Sigmoid colon (tissue), 7 donors: ENCODE results near the gene CLCN4. TPM values are rescaled to one million over a fixed set of nuclear protein-coding genes. Genes with fewer than 3 reads are reported as not detected.

ENCODE experiments used
- DNase-seq: peaks from one replicate; pipeline ENCODE4 v3.0.0-alpha.2; 2019
- H3K27ac ChIP-seq, 4 donors: fragments of 200-600 bp; sonication (generic); one replicate each; pipeline ENCODE4 v1.5.1; 2016 to 2019; ENCODE audit warnings: mild to moderate bottlenecking in 1 of 4
- H3K27me3 ChIP-seq, 3 donors: fragments of 200-600 bp; sonication (generic); one replicate each; pipeline ENCODE4 v1.5.1; 2019; ENCODE audit warnings: mild to moderate bottlenecking in 1 of 3
- H3K36me3 ChIP-seq, 4 donors: fragments of 200-600 bp; sonication (generic); one replicate each; pipeline ENCODE4 v1.5.1; 2016 to 2019
- H3K4me1 ChIP-seq, 4 donors: fragments of 200-600 bp; sonication (generic); one replicate each; pipeline ENCODE4 v1.5.1; 2017 to 2019
- H3K4me3 ChIP-seq, 4 donors: fragments of 200-600 bp; sonication (generic); one replicate each; pipeline ENCODE4 v1.5.1; 2017 to 2019; ENCODE audit warnings: mild to moderate bottlenecking in 2 of 4, moderate library complexity in 1 of 4
- H3K9me3 ChIP-seq, 4 donors: fragments of 200-600 bp in 3 of 4; sonication (generic) in 3 of 4; one replicate each; pipeline versions ENCODE4 v1.5.1 to v1.6.1; 2013 to 2019
- CTCF ChIP-seq, 4 experiments: fragments of 450-650 bp in 3 of 4; fragments of 200-600 bp in 1 of 4; IDR thresholded peaks; one replicate each; pipeline ENCODE4 v1.5.1; 2016 to 2019; ENCODE audit warnings: antibody characterized with exemption in 4 of 4, mild to moderate bottlenecking in 3 of 4, moderate library complexity in 2 of 4
- EP300 ChIP-seq, 4 donors: sonication (generic); formaldehyde crosslinking; IDR thresholded peaks; one replicate each; pipeline ENCODE4 v1.6.1; 2017; ENCODE audit warnings: antibody characterized with exemption in 4 of 4
- POLR2A ChIP-seq, 2 donors: fragments of 450-650 bp; IDR thresholded peaks; one replicate each; pipeline ENCODE4 v1.6.1; 2016; ENCODE audit warnings: antibody characterized with exemption in 2 of 2, mild to moderate bottlenecking in 2 of 2, moderate library complexity in 2 of 2
- POLR2AphosphoS5 ChIP-seq, 4 donors: sonication (generic); formaldehyde crosslinking; IDR thresholded peaks; one replicate each; pipeline ENCODE4 v1.6.1; 2017; ENCODE audit warnings: antibody characterized with exemption in 4 of 4
- WGBS, 2 donors: extraction: QIAGEN DNeasy Blood & Tissue Kit; methylation state at CpG; one replicate each; pipeline ENCODE4 v1.1.7; 2013; 5-methylcytosine and 5-hydroxymethylcytosine counted together
- intact Hi-C: fragments of 100-400 bp; cut with DNase I; formaldehyde crosslinking; loops from one replicate; pipeline ENCODE4 v1.15.1; 2023
- polyA plus RNA-seq, 3 donors: library from polyadenylated mRNA; stranded (reverse); fragments of 200-250 nt; gene quantifications; one replicate each; pipeline ENCODE4 v1.2.3, GENCODE V29; 2013
- total RNA-seq, 4 donors: library from RNA; depleted of rRNA; stranded (reverse); fragments of >200 nt; gene quantifications; one replicate each; pipeline ENCODE4 v1.1.0, GENCODE V29; 2016
- donor health status: healthy with polysubstance abuse.
- donor health status: Bipolar disorder and iron deficiency.
- donor health status: healthy.

The CLCN4 gene
- total and polyA plus RNA-seq, 7 donors = under 0.01 to 1.1 (median 0.71) TPM

- intact Hi-C loops = no loop called here
- H3K9me3 ChIP-seq = no peaks in the 10 kb centered on the region
- no peak for DNase-seq
- no peaks in the 10 kb centered on the region for H3K27me3 ChIP-seq
- no peak overlapping the region for H3K4me3 ChIP-seq
- WGBS, 2 donors = 88 to 96% methylated on average over 11 of the region's 11 CpGs
- H3K36me3 ChIP-seq = no peaks in the 10 kb centered on the region
- no peak for TF ChIP-seq POLR2AphosphoS5 (IDR thresholded peaks at IDR 0.05)
- no peak for TF ChIP-seq EP300 (IDR thresholded peaks at IDR 0.05)
- TF ChIP-seq POLR2A (IDR thresholded peaks at IDR 0.05) = no peak
- no peak for TF ChIP-seq CTCF (IDR thresholded peaks at IDR 0.05)
- no peak overlapping the region for H3K27ac ChIP-seq
- no peaks in the 10 kb centered on the region for H3K4me1 ChIP-seq
These were observed 8.1 kb downstream of the CLCN4 start for GRCh38 chrX:10164879-10165278.

- no peak for DNase-seq
- H3K27ac ChIP-seq = no peak overlapping the region
- H3K4me3 ChIP-seq = no peak overlapping the region
- intact Hi-C loops = no loop called here
- H3K36me3 ChIP-seq = no peaks in the 10 kb centered on the region
- TF ChIP-seq EP300 (IDR thresholded peaks at IDR 0.05) = no peak
- no peak for TF ChIP-seq POLR2A (IDR thresholded peaks at IDR 0.05)
- 62 to 85% methylated on average over 18 of the region's 18 CpGs for WGBS, 2 donors
- no peaks in the 10 kb centered on the region for H3K27me3 ChIP-seq
- no peaks in the 10 kb centered on the region for H3K9me3 ChIP-seq
- H3K4me1 ChIP-seq = no peaks in the 10 kb centered on the region
These were observed 8.9 kb downstream of the CLCN4 start for GRCh38 chrX:10165580-10166247.

- Histone ChIP-seq H3K27me3 (no peaks in the 10 kb centered on the region), H3K4me1 (no peaks in the 10 kb centered on the region), H3K27ac (no peak overlapping the region), H3K4me3 (no peak overlapping the region), H3K36me3 (no peaks in the 10 kb centered on the region), H3K9me3 (no peaks in the 10 kb centered on the region)
- intact Hi-C loops = no loop called here
- 77 to 81% methylated on average over 17 of the region's 17 CpGs for WGBS, 2 donors
- no peak for DNase-seq
- no peak for TF ChIP-seq POLR2AphosphoS5 (IDR thresholded peaks at IDR 0.05)
- no peak for TF ChIP-seq EP300 (IDR thresholded peaks at IDR 0.05)
- no peak for TF ChIP-seq POLR2A (IDR thresholded peaks at IDR 0.05)
- no peak for TF ChIP-seq CTCF (IDR thresholded peaks at IDR 0.05)
These were observed 9.5 kb downstream of the CLCN4 start for GRCh38 chrX:10166248-10166716.

- Histone ChIP-seq H3K27ac (no peak overlapping the region), H3K9me3 (no peaks in the 10 kb centered on the region), H3K4me3 (no peak overlapping the region), H3K4me1 (no peaks in the 10 kb centered on the region), H3K27me3 (no peaks in the 10 kb centered on the region), H3K36me3 (no peaks in the 10 kb centered on the region)
- no peak for DNase-seq
- 44 to 59% methylated on average over 8 of the region's 8 CpGs for WGBS, 2 donors
- no peak for TF ChIP-seq POLR2A (IDR thresholded peaks at IDR 0.05)
- no peak for TF ChIP-seq POLR2AphosphoS5 (IDR thresholded peaks at IDR 0.05)
- intact Hi-C loops = no loop called here
These were observed 10.0 kb downstream of the CLCN4 start for GRCh38 chrX:10166731-10167151.

GRCh38 chrX:10167573-10167972, 10.8 kb downstream of the CLCN4 start:
- Histone ChIP-seq H3K4me3 (no peak overlapping the region), H3K36me3 (no peaks in the 10 kb centered on the region), H3K9me3 (no peaks in the 10 kb centered on the region), H3K27ac (no peak overlapping the region), H3K4me1 (no peaks in the 10 kb centered on the region), H3K27me3 (no peaks in the 10 kb centered on the region)
- no peak for DNase-seq
- intact Hi-C loops = no loop called here
- WGBS, 2 donors = 74 to 81% methylated on average over 6 of the region's 6 CpGs
- TF ChIP-seq EP300 (IDR thresholded peaks at IDR 0.05) (no peak), CTCF (IDR thresholded peaks at IDR 0.05) (no peak), POLR2AphosphoS5 (IDR thresholded peaks at IDR 0.05) (no peak), POLR2A (IDR thresholded peaks at IDR 0.05) (no peak)

GRCh38 chrX:10168226-10168625, 11.5 kb downstream of the CLCN4 start:
- Histone ChIP-seq H3K9me3 (no peaks in the 10 kb centered on the region), H3K27me3 (no peaks in the 10 kb centered on the region), H3K27ac (no peak overlapping the region), H3K4me1 (peaks cover 0 to 3% (median 0%) of the 10 kb centered on the region in 4 donors), H3K36me3 (no peaks in the 10 kb centered on the region), H3K4me3 (no peak overlapping the region)
- intact Hi-C loops = no loop called here
- peak; percentile 57 for DNase-seq
- WGBS, 2 donors = 86 to 95% methylated on average over 9 of the region's 9 CpGs
- TF ChIP-seq POLR2A (IDR thresholded peaks at IDR 0.05) (no peak), CTCF (IDR thresholded peaks at IDR 0.05) (no peak), POLR2AphosphoS5 (IDR thresholded peaks at IDR 0.05) (no peak), EP300 (IDR thresholded peaks at IDR 0.05) (no peak)
